WTC11 (cell line): ENCODE measurements around the gene RBM42. TPM values are rescaled to one million over a fixed set of nuclear protein-coding genes. Genes with fewer than 3 reads are reported as not detected.

Experiments
- AR ChIP-seq: fragments of 250-450 bp; sonication (Bioruptor Pico); IDR thresholded peaks from 2 replicates; pipeline ENCODE4 v1.9.0; 2021; ENCODE audit warnings: mild to moderate bottlenecking
- ARID4B ChIP-seq: sonication (generic); formaldehyde crosslinking; IDR thresholded peaks from 2 replicates; pipeline ENCODE4 v1.8.0; 2023; ENCODE audit warnings: missing genetic modification reagents, mild to moderate bottlenecking, borderline replicate concordance
- ATF2 ChIP-seq: sonication (generic); formaldehyde crosslinking; IDR thresholded peaks from 2 replicates; pipeline ENCODE4 v1.8.1; 2022; ENCODE audit warnings: low read depth, missing genetic modification reagents, borderline replicate concordance
- CBFB ChIP-seq: sonication (generic); formaldehyde crosslinking; IDR thresholded peaks from 2 replicates; pipeline ENCODE4 v1.8.1; 2022; ENCODE audit warnings: mild to moderate bottlenecking, low read depth, missing genetic modification reagents
- E2F1 ChIP-seq: sonication (generic); formaldehyde crosslinking; IDR thresholded peaks from 2 replicates; pipeline ENCODE4 v1.8.0; 2022; ENCODE audit warnings: mild to moderate bottlenecking, missing genetic modification reagents
- ELF4 ChIP-seq: sonication (generic); formaldehyde crosslinking; IDR thresholded peaks from 2 replicates; pipeline ENCODE4 v1.8.1; 2022; ENCODE audit warnings: low read depth, mild to moderate bottlenecking, moderate library complexity, missing genetic modification reagents
- ETV6 ChIP-seq: sonication (generic); formaldehyde crosslinking; IDR thresholded peaks from 2 replicates; pipeline ENCODE4 v1.8.1; 2022; ENCODE audit warnings: mild to moderate bottlenecking, missing genetic modification reagents
- FOXK1 ChIP-seq: sonication (generic); formaldehyde crosslinking; IDR thresholded peaks from 2 replicates; pipeline ENCODE4 v1.8.0; 2022; ENCODE audit warnings: mild to moderate bottlenecking, moderate library complexity, missing genetic modification reagents
- FOXP1 ChIP-seq: sonication (generic); formaldehyde crosslinking; IDR thresholded peaks from 2 replicates; pipeline ENCODE4 v1.8.0; 2022; ENCODE audit warnings: missing genetic modification reagents, mild to moderate bottlenecking, moderate library complexity, borderline replicate concordance
- GRHL2 ChIP-seq: fragments of 250-450 bp; sonication (Bioruptor Pico); IDR thresholded peaks from 2 replicates; pipeline ENCODE4 v1.8.0; 2022; ENCODE audit warnings: mild to moderate bottlenecking, moderate library complexity; ENCODE audit not compliant: insufficient replicate concordance, severe bottlenecking
- HMGA2 ChIP-seq: fragments of 250-450 bp; sonication (Bioruptor Pico); IDR thresholded peaks from 2 replicates; pipeline ENCODE4 v1.4.0; 2021; ENCODE audit warnings: mild to moderate bottlenecking, moderate library complexity
- IRF2 ChIP-seq: sonication (generic); formaldehyde crosslinking; IDR thresholded peaks from 2 replicates; pipeline ENCODE4 v1.8.0; 2022; ENCODE audit warnings: low read depth, missing genetic modification reagents, borderline replicate concordance
- JUN ChIP-seq: sonication (generic); formaldehyde crosslinking; IDR thresholded peaks from 2 replicates; pipeline ENCODE4 v1.8.0; 2023; ENCODE audit warnings: mild to moderate bottlenecking, missing genetic modification reagents
- NFE2L1 ChIP-seq: sonication (generic); formaldehyde crosslinking; IDR thresholded peaks from 2 replicates; pipeline ENCODE4 v1.8.1; 2023; ENCODE audit warnings: missing genetic modification reagents
- NFYB ChIP-seq: sonication (generic); formaldehyde crosslinking; conservative IDR thresholded peaks from 2 replicates; pipeline ENCODE4 v1.8.0; 2022; ENCODE audit warnings: low read depth, missing genetic modification reagents
- RELA ChIP-seq: sonication (generic); formaldehyde crosslinking; IDR thresholded peaks from 2 replicates; pipeline ENCODE4 v1.8.1; 2022; ENCODE audit warnings: missing genetic modification reagents, mild to moderate bottlenecking, borderline replicate concordance
- total RNA-seq: library from RNA; stranded (reverse); gene quantifications from 3 replicates; pipeline ENCODE4 v1.2.3, GENCODE V29; 2021
- TF ChIP-seq, protein P1 (sequence below): sonication (generic); formaldehyde crosslinking; IDR thresholded peaks from 2 replicates; pipeline ENCODE4 v1.8.0; 2023; ENCODE audit warnings: mild to moderate bottlenecking, missing genetic modification reagents
- TF ChIP-seq, protein P2 (sequence below): sonication (generic); formaldehyde crosslinking; IDR thresholded peaks from 2 replicates; pipeline ENCODE4 v1.8.0; 2022; ENCODE audit warnings: missing genetic modification reagents
- TF ChIP-seq, protein P3 (sequence below): sonication (generic); formaldehyde crosslinking; IDR thresholded peaks from 2 replicates; pipeline ENCODE4 v1.8.1; 2022; ENCODE audit warnings: low read depth, mild to moderate bottlenecking, moderate library complexity, missing genetic modification reagents, borderline replicate concordance

Gene RBM42
- total RNA-seq, 1 experiment from 2014 or later = 94.9 TPM

DNA sequence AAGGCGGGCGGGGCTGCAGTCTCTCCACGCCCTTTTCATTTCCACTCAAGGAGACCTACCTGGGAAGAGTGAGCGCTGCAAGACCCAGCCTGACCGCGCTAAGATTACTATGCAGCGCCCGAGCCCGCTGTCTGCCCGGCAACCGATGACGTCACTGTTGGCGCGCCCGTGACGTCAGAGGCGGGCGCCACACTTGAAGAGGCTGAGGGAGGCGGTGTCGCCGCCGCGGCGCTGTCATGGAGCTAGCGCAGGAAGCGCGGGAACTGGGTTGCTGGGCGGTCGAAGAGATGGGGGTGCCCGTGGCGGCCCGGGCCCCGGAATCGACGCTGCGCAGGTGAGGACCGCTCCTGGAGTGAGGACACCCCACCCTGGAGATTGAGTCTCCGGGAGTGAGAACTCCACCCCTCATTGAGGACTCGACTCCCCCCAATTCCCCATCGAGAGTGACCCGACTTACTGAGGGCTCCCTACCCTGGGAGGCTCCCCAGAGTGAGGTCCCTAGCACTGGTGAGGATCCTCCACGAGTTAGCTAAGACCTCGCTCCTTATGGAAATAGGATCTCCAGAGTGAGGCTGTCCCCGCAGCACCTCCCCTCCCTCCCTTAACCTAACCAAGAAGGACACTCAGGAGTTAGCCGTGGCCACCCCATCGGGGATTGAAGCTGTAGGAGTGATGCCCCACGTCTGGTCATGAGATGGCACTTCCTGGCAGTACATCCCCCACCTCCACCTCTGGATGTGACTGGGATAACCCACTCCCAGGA is 16.1 kb upstream of the RBM42 start, which contains the start of gene HAUS5 (continued):
- no peak for TF ChIP-seq NFE2L1 (CRISPR knock-in tag)
- TF ChIP-seq, protein P1, sequence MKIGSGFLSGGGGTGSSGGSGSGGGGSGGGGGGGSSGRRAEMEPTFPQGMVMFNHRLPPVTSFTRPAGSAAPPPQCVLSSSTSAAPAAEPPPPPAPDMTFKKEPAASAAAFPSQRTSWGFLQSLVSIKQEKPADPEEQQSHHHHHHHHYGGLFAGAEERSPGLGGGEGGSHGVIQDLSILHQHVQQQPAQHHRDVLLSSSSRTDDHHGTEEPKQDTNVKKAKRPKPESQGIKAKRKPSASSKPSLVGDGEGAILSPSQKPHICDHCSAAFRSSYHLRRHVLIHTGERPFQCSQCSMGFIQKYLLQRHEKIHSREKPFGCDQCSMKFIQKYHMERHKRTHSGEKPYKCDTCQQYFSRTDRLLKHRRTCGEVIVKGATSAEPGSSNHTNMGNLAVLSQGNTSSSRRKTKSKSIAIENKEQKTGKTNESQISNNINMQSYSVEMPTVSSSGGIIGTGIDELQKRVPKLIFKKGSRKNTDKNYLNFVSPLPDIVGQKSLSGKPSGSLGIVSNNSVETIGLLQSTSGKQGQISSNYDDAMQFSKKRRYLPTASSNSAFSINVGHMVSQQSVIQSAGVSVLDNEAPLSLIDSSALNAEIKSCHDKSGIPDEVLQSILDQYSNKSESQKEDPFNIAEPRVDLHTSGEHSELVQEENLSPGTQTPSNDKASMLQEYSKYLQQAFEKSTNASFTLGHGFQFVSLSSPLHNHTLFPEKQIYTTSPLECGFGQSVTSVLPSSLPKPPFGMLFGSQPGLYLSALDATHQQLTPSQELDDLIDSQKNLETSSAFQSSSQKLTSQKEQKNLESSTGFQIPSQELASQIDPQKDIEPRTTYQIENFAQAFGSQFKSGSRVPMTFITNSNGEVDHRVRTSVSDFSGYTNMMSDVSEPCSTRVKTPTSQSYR (CRISPR knock-in tag) = no peak
- TF ChIP-seq ATF2 = peak; percentile 73; the same call in 1 of the 2 replicates
- no peak for TF ChIP-seq AR
- TF ChIP-seq HMGA2 (CRISPR knock-in tag) = no peak
- no peak for TF ChIP-seq RELA (CRISPR knock-in tag)
- TF ChIP-seq, protein P2, sequence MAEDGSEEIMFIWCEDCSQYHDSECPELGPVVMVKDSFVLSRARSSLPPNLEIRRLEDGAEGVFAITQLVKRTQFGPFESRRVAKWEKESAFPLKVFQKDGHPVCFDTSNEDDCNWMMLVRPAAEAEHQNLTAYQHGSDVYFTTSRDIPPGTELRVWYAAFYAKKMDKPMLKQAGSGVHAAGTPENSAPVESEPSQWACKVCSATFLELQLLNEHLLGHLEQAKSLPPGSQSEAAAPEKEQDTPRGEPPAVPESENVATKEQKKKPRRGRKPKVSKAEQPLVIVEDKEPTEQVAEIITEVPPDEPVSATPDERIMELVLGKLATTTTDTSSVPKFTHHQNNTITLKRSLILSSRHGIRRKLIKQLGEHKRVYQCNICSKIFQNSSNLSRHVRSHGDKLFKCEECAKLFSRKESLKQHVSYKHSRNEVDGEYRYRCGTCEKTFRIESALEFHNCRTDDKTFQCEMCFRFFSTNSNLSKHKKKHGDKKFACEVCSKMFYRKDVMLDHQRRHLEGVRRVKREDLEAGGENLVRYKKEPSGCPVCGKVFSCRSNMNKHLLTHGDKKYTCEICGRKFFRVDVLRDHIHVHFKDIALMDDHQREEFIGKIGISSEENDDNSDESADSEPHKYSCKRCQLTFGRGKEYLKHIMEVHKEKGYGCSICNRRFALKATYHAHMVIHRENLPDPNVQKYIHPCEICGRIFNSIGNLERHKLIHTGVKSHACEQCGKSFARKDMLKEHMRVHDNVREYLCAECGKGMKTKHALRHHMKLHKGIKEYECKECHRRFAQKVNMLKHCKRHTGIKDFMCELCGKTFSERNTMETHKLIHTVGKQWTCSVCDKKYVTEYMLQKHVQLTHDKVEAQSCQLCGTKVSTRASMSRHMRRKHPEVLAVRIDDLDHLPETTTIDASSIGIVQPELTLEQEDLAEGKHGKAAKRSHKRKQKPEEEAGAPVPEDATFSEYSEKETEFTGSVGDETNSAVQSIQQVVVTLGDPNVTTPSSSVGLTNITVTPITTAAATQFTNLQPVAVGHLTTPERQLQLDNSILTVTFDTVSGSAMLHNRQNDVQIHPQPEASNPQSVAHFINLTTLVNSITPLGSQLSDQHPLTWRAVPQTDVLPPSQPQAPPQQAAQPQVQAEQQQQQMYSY (CRISPR knock-in tag) = no peak
- no peak for TF ChIP-seq IRF2
- TF ChIP-seq, protein P3, sequence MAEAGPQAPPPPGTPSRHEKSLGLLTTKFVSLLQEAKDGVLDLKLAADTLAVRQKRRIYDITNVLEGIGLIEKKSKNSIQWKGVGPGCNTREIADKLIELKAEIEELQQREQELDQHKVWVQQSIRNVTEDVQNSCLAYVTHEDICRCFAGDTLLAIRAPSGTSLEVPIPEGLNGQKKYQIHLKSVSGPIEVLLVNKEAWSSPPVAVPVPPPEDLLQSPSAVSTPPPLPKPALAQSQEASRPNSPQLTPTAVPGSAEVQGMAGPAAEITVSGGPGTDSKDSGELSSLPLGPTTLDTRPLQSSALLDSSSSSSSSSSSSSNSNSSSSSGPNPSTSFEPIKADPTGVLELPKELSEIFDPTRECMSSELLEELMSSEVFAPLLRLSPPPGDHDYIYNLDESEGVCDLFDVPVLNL (CRISPR knock-in tag) = 0 out of 2 replicates have a peak, but pooled peaks have one; percentile 28
- peak; percentile 39; the same call in 1 of the 2 replicates for TF ChIP-seq ETV6 (CRISPR knock-in tag)
- TF ChIP-seq ARID4B (CRISPR knock-in tag) = peak; percentile 49; the same call in 1 of the 2 replicates
- TF ChIP-seq JUN (CRISPR knock-in tag) = no peak
- no peak for TF ChIP-seq ELF4
- TF ChIP-seq CBFB (CRISPR knock-in tag) = no peak
- peak; percentile 49; the same call in 1 of the 2 replicates for TF ChIP-seq FOXP1 (CRISPR knock-in tag)
- TF ChIP-seq NFYB (CRISPR knock-in tag) = no peak
- no peak for TF ChIP-seq E2F1 (CRISPR knock-in tag)
- peak; percentile 85; the same call in 1 of the 2 replicates for TF ChIP-seq FOXK1 (CRISPR knock-in tag)
- no peak for TF ChIP-seq GRHL2 (CRISPR knock-in tag)
